GM18519 (cell line): ENCODE measurements around the gene OTX1.
"Not testable (repeated sequence)": the region's sequence is repeated elsewhere in the genome, so short reads cannot be mapped to it uniquely, and the experiment has no call there.

Experiments used
- ATAC-seq: cut with Tn5 transposase; IDR thresholded peaks from one replicate; pipeline ENCODE4 v1.9.1; 2021; ENCODE audit warnings: mild to moderate bottlenecking, moderate library complexity; ENCODE audit not compliant: unreplicated experiment, low FRiP score

Gene OTX1

GRCh38 chr2:63058144-63058920, 7.7 kb downstream of the OTX1 start:
- no peak for ATAC-seq

GRCh38 chr2:63058921-63059792, 8.5 kb downstream of the OTX1 start:
- ATAC-seq = no peak

DNA sequence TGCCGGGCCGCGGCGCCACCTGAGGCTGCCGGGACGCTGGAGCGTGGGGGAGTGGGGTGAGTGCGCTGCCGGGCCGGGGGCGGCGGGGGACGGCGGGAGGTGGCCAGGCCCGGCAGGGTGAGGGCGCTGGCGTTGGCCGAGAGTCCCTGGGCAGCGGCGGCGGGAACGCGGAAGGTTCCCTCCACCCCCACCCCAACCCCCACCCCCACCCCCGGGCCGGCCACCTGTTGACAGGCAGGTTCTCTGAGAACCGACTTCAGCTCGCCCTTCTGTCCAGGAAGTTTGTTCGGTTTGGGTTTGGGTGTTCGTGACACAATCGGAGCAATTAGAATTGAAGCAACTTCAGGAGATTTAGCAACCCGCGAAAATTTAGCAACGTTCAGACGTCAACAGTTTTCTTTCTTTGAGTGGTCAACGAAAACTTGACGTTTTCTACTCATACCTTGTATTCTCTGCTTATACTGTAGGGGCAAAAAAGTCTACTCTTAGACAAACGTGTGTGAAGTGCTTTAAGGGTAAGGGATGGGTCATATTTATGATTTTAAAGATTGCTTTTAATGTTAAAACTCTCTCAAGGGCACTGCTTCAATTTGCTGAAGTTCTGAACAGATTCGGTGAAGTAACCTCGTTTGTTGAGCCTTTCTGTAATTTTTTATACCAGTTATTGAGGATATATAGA, 9.3 kb downstream of the OTX1 start:
- ATAC-seq = no peak

- no peak for ATAC-seq
Observed at GRCh38 chr2:63060472-63060991, 9.9 kb downstream of the OTX1 start.

DNA sequence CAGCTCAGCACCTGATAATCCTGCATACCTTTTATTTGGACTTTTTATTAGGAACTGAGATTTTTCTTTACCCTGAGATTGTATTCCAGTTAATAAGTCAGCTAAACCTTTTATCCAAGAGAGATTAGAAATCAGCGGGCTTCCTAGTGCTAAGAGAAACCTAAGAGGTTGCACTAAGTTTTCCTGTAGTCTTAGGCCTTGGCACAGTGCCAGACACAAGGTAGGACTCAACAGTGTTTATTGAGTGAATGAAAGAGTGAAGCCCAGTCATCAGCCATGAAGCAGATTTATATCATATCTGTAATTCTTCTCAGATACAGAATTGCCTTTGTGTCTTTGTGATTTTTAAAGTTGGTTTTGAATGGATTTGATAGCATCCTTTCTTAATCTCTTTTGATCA, 13.6 kb downstream of the OTX1 start:
- no peak for ATAC-seq

GRCh38 chr2:63064661-63065060, 14.0 kb downstream of the OTX1 start:
- ATAC-seq = no peak

DNA sequence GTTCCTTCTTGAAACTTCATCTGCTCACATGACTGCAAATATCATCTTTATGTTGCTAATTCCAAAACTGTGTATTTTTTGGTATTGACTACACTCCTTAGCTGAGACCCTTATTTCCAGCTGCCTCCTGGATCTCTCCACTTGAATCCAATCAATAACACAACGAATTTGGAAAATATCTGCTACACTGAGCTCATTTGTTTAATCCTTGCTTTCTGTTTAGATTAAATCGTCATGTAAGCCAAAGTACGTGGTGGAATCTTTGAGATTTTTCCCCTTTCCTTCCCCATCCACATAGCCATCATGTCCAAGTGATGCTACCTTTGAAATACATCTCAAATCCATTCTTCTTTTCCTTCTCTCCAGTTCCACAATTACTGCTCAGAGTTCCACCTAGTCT, 15.6 kb downstream of the OTX1 start:
- no peak for ATAC-seq

- ATAC-seq = no peak
Observed at GRCh38 chr2:63066838-63067237, 16.2 kb downstream of the OTX1 start.

DNA sequence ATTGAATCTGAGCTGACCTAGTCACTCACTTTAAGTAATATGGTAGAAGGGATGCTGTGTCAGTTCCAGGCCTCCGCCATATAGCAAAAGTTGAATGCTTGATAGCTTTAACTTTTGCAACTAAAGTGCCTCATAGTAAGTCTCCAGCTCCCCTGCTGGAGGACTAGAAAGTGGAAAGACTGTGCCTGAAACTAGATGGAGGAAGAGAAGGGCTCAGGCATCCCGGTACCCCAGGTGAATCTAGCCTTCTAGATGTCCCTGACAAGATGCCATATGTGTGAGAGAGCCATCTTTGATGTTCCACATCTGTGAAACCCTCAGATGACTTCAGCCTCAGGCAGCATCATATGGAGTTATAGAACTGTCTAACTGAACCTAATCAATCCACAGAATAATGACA, 21.0 kb downstream of the OTX1 start:
- no peak for ATAC-seq

DNA sequence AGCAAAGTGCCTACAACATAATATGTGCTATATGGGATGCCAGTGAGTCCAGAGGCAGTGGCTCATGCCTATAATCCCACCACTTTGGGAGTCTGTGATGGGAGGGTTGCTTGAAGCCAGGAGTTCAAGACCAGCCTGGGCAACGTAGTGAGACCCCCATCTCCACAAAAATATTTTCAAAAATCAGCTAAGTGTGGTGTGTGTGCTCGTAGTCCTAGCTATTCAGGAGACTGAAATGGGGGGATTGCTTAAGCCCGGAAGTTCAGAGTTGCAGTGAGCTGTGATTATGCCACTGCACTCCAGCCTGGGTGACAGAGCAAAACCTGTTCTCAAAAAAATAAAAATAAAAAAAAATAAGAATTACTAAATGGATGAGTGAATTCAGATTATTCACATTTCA, 23.4 kb downstream of the OTX1 start:
- no peak for ATAC-seq

DNA sequence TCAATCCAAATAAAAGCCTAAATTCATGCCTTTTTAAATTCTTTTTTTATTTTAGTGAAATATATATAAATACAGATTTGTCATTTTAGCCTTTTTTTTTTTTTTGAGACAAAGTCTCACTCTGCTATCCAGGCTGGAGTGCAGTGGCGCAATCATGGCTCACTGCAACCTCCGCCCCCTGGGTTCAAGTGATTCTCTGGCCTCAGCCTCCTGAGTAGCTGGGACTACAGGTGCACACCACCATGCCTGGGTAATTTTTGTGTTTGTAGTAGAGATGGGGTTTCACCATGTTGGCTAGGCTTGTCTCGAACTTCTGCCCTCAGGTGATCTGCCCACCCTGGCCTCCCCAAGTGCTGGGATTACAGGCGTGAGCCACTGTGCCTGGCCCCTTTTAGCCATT, 23.8 kb downstream of the OTX1 start:
- not testable (repeated sequence) for ATAC-seq

- ATAC-seq = no peak
Observed at GRCh38 chr2:63078852-63079606, 28.4 kb downstream of the OTX1 start.

GRCh38 chr2:63081404-63081803, 30.8 kb downstream of the OTX1 start:
- ATAC-seq = no peak

GRCh38 chr2:63086687-63087086, 36.1 kb downstream of the OTX1 start:
- ATAC-seq = no peak

- no peak for ATAC-seq
Observed at GRCh38 chr2:63092401-63092800, 41.8 kb downstream of the OTX1 start.

DNA sequence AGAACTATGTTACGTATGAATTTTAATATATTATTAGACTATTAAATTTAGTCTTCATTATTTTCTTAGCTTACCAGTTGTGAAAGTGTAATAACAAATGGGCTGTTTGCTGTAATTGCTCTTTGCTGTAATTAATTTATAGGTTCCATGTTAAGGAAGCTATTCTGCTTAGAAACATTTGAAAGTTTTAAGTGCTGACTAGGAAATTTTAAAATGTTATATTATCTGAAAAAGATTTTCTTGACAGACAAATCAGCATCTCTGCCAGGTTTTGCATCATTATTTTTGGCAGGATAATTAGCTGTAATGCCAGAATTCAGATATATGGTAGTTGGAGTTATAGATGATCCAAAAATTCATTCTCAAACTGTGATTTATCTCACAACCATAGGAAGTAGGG, 42.2 kb downstream of the OTX1 start:
- no peak for ATAC-seq

DNA sequence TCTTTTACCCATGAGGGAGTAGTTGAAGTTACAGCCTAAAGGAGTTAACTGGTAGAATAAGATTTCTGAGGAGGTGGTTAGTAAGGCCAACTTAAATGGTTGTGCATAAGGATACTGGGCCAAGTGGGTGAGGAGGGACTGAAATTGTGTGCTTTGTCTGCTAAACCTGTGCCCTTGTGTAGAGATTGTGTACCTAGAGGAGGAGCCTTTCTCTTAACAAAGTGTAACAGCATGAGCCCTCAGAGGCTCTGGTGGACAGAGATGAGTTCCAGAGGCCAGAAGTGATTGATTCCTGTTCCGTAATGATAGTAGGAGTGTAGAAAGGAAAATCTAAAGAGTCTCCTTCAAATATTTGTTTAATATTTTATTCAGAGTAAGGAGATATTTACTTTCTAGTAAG, 42.9 kb downstream of the OTX1 start:
- no peak for ATAC-seq

DNA sequence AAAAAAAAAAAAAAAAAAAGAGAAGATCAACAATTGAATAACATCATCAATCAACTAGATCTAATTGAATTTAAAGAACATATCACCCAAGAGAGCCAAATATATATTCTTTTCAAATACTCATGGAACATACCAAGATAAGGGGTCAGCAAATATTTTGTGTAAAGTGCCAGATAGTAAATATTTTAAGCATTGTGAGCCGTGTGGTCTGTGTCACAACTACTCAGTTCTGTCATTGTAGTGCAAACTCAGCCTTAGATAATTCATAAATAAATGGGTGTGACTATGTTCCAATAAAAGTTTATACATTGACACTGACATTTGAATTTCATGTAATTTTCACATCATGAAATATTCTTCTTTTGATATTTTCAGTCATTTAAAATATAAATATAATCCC, 45.9 kb downstream of the OTX1 start:
- ATAC-seq = no peak

GRCh38 chr2:63099032-63099431, 48.4 kb downstream of the OTX1 start:
- ATAC-seq = no peak

GRCh38 chr2:63101954-63102353, 51.3 kb downstream of the OTX1 start:
- ATAC-seq = no peak
